ENCODE results near the gene LCA5. TPM values are rescaled to one million over a fixed set of nuclear protein-coding genes. Genes with fewer than 3 reads are reported as not detected.
"Not testable (repeated sequence)": the region's sequence is repeated elsewhere in the genome, so short reads cannot be mapped to it uniquely, and the experiment has no call there.

LCA5 gene
- total and polyA plus RNA-seq, 11 donors: 0.42 to 3.6 (median 1.9) TPM

- intact Hi-C loops (cut with DNase I): no loop called here
- 60 to 73% (median 67%) methylated on average over 7 of the region's 7 CpGs for WGBS, 4 donors
- no peak for ATAC-seq
- H3K4me1 ChIP-seq: no peaks in the 10 kb centered on the region
- no peaks in the 10 kb centered on the region for H3K36me3 ChIP-seq
- DNase-seq: no peak
- H3K9me3 ChIP-seq: no peaks in the 10 kb centered on the region
- H3K27me3 ChIP-seq: no peaks in the 10 kb centered on the region
- H3K27ac ChIP-seq: no peak overlapping the region
- H3K4me3 ChIP-seq: no peak overlapping the region
- no peak for TF ChIP-seq POLR2A (IDR thresholded peaks at IDR 0.05)
- no peak for TF ChIP-seq CTCF (IDR thresholded peaks at IDR 0.05)
Observed at GRCh38 chr6:79450984-79451383, 86.2 kb downstream of the LCA5 start.

GRCh38 chr6:79446006-79446405 lies 91.2 kb downstream of the LCA5 start:
- intact Hi-C loops (cut with DNase I): no loop called here
- DNase-seq: no peak

GRCh38 chr6:79443876-79444275 lies 93.4 kb downstream of the LCA5 start:
- H3K36me3 ChIP-seq; H3K27me3 ChIP-seq; H3K27ac ChIP-seq; DNase-seq; intact Hi-C loops (cut with DNase I); H3K4me3 ChIP-seq; ATAC-seq; H3K4me1 ChIP-seq: not testable (repeated sequence)
- peaks cover 0 to 12% (median 0%) of the 10 kb centered on the region in 12 donors for H3K9me3 ChIP-seq
- 67 to 73% (median 71%) methylated on average over 3 of the region's 3 CpGs for WGBS, 4 donors

More at GRCh38 chr6:79446006-79446405, 91.2 kb downstream of the LCA5 start:
- Histone ChIP-seq H3K9me3 (peaks cover 0 to 12% (median 0%) of the 10 kb centered on the region in 12 donors), H3K27ac (no peak overlapping the region), H3K36me3 (no peaks in the 10 kb centered on the region), H3K4me1 (no peaks in the 10 kb centered on the region), H3K27me3 (no peaks in the 10 kb centered on the region), H3K4me3 (no peak overlapping the region)
- no peak for ATAC-seq
- 86 to 91% (median 88%) methylated on average over 4 of the region's 4 CpGs for WGBS, 4 donors
- no peak for TF ChIP-seq CTCF (IDR thresholded peaks at IDR 0.05)
- TF ChIP-seq POLR2A (IDR thresholded peaks at IDR 0.05): no peak

- H3K27me3 ChIP-seq: no peaks in the 10 kb centered on the region
- no peak overlapping the region for H3K4me3 ChIP-seq
- TF ChIP-seq CTCF (IDR thresholded peaks at IDR 0.05) (no peak), POLR2A (IDR thresholded peaks at IDR 0.05) (no peak)
- H3K4me1 ChIP-seq: no peaks in the 10 kb centered on the region
- no peak for DNase-seq
- no peak for ATAC-seq
- H3K36me3 ChIP-seq: no peaks in the 10 kb centered on the region
- H3K27ac ChIP-seq: no peak overlapping the region
- H3K9me3 ChIP-seq: peaks cover 0 to 12% (median 0%) of the 10 kb centered on the region in 12 donors
- intact Hi-C loops (cut with DNase I): no loop called here
Observed at GRCh38 chr6:79441192-79441591, 96.0 kb downstream of the LCA5 start.

GRCh38 chr6:79440598-79440997 lies 96.6 kb downstream of the LCA5 start:
- 45 to 79% (median 57%) methylated on average over 1 of the region's 1 CpG for WGBS, 4 donors
- ATAC-seq: no peak
- H3K4me3 ChIP-seq: no peak overlapping the region
- H3K27ac ChIP-seq: no peak overlapping the region
- H3K4me1 ChIP-seq: no peaks in the 10 kb centered on the region
- TF ChIP-seq POLR2A (IDR thresholded peaks at IDR 0.05) (no peak), CTCF (IDR thresholded peaks at IDR 0.05) (no peak)
- intact Hi-C loops (cut with DNase I): no loop called here
- H3K9me3 ChIP-seq: peaks cover 0 to 12% (median 0%) of the 10 kb centered on the region in 12 donors
- H3K36me3 ChIP-seq: no peaks in the 10 kb centered on the region
- no peak for DNase-seq
- no peaks in the 10 kb centered on the region for H3K27me3 ChIP-seq

All from heart left ventricle (tissue), 16 donors.